Measurements from ENCODE around the gene MACO1.
"Not testable (repeated sequence)": the region's sequence is repeated elsewhere in the genome, so short reads cannot be mapped to it uniquely, and the experiment has no call there.

MACO1 gene

DNA sequence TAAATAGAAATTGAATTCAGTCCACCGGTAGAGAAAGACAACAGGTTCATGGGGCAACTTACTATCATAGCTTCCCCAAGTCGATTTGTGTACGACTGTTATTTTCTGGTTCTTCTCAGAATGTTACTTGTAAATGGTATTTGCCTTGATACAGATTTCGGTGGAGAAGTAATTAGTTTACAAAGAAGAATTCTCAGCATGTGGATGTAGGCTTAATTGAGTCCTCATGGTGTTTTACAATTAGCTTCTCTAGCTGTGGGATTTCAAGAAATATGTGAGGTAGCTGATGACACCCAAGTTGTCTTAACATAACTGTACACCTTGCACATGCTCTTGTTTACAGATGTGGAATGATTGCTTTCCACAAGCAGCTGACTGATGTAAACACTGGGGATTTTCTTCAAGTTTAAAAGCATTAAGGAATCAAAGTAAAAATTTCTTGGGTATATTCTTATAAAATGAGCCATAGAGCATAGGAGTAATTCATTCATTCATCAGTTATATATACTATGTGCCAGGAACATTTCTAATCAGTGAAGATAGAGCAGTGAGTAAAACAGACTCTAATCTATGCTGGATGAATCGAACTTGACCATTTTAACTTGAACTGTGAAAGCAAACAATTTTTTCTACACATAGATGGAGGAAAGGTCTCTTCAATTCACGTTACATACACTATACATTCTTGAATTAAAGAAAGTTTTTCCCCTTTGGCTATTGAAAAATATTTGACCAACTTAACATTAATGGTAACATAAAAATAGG, 1.4 kb downstream of the MACO1 start:
- no peaks in the 10 kb centered on the region for H3K27me3 Mint-ChIP-seq (ENCODE audit: low read depth)
- peak overlapping the region; percentile 86 for H3K4me3 Mint-ChIP-seq
- peaks cover 16% of the 10 kb centered on the region for H3K36me3 Mint-ChIP-seq (ENCODE audit: low read depth)
- no peak for DNase-seq (ENCODE audit: low spot score)
- H3K4me1 Mint-ChIP-seq (ENCODE audit: low read depth): peaks cover 58% of the 10 kb centered on the region
- H3K27ac Mint-ChIP-seq: peak overlapping the region; percentile 82
- H3K9me3 Mint-ChIP-seq: no peaks in the 10 kb centered on the region

DNA sequence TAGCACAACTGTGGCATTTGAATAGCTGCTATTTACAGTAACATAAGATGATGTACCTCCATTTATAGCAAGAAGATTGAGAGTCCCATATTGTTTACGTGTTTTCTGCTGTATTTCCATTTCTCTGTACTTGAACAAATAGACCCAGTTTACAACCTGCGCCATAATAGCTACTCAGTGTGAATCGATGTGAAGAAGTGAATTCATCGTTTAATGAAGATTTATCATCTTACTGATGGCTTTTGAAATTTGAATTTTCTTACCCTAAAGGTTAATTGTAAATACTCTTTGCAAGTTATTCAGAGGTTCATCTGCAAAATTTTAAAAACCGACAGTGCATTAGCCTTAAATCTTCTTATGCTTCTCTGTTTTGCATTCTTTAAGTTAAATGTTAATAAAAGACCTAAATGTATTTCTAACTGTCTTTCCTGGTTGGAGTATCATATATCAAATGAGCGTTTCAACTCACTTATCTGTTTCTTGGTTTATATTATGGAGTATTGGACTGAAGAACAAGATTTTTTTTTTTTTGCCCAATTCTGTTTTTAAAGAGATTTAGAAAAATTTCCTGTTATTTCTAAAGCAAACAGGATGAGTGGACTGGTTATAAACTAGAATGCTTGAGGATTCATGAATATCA, 2.2 kb downstream of the MACO1 start:
- Mint-ChIP-seq H3K27ac (no peak overlapping the region), H3K4me1 (ENCODE audit: low read depth) (peaks cover 58% of the 10 kb centered on the region), H3K27me3 (ENCODE audit: low read depth) (no peaks in the 10 kb centered on the region), H3K9me3 (no peaks in the 10 kb centered on the region), H3K36me3 (ENCODE audit: low read depth) (peaks cover 16% of the 10 kb centered on the region), H3K4me3 (peak overlapping the region; percentile 86)
- DNase-seq (ENCODE audit: low spot score): no peak

DNA sequence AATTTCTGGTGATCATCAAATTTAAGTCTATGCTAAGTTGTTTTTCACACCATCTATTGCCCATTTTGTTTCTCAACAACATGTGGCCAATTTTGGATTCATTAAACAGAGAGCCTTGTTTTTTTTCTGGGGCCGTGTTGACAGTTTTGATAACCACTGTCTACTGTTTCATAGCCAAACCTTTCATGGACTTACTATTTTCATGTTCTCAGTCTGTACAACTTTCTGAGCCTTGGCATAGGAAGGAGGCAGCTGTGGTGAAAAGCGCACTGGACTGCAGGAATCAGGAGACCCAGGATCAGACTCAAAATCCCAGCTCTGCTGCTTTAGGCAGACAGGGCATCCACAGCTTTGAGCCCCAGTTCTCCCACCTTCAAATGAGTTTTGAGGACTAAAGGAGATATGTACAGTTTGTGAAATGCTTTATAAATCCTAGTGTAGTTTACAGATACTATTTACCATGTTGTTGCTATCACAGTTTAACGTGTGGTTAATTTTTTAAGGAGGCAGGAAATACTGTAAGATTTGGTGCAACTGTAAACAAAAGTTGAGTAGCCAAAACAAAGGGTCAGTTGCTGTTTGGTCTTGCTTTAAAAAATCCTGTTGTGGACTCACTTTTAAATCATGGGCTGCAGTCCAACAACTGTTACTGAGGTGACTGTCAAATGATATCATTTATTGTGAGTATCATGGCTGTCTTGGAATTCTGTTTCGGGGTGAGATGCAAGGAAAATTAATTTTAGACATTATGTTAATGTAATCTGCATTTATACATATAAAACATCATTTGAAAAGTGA, 2.9 kb downstream of the MACO1 start:
- no peak overlapping the region for H3K27ac Mint-ChIP-seq
- H3K9me3 Mint-ChIP-seq: no peaks in the 10 kb centered on the region
- DNase-seq (ENCODE audit: low spot score): no peak
- peaks cover 58% of the 10 kb centered on the region for H3K4me1 Mint-ChIP-seq (ENCODE audit: low read depth)
- H3K4me3 Mint-ChIP-seq: peak overlapping the region; percentile 14
- peaks cover 16% of the 10 kb centered on the region for H3K36me3 Mint-ChIP-seq (ENCODE audit: low read depth)
- H3K27me3 Mint-ChIP-seq (ENCODE audit: low read depth): no peaks in the 10 kb centered on the region

DNA sequence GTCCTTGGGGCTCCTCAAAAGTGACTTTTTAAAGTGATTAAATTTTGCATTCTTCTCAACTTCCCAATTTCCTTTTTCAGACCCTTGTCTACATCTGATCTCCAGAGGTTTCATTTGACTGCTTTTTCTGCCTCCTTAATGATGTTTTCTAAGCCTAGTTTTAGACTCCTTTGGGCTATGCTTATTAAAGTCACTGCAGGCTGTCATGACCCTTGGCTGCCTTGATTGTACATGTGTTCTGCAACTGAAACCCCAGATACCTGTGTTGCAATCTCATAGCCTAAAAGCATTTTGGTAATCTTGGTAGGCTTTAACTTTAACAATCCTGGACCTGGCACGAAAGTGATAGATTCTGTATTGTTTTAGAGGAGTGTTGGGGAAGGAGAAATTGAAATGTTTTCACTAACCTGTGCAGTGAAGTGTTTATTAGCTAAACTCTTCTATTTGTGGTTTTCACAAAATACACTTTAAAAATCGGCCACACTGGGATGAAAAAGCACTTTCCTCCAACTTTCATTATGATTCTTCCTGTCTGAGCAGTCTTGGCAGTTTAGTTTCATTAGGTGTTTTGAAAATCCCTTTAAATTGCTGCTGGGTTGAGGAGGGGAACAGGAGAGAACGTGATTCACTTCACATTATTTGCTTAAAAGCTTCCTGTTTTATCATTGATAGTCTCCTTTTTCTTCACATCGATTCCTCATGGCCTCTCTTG, 4.9 kb downstream of the MACO1 start:
- Mint-ChIP-seq H3K9me3 (no peaks in the 10 kb centered on the region), H3K27me3 (ENCODE audit: low read depth) (no peaks in the 10 kb centered on the region), H3K4me1 (ENCODE audit: low read depth) (peaks cover 52% of the 10 kb centered on the region), H3K27ac (peak overlapping the region; percentile 73), H3K4me3 (peak overlapping the region; percentile 72), H3K36me3 (ENCODE audit: low read depth) (peaks cover 16% of the 10 kb centered on the region)
- no peak for DNase-seq (ENCODE audit: low spot score)

DNA sequence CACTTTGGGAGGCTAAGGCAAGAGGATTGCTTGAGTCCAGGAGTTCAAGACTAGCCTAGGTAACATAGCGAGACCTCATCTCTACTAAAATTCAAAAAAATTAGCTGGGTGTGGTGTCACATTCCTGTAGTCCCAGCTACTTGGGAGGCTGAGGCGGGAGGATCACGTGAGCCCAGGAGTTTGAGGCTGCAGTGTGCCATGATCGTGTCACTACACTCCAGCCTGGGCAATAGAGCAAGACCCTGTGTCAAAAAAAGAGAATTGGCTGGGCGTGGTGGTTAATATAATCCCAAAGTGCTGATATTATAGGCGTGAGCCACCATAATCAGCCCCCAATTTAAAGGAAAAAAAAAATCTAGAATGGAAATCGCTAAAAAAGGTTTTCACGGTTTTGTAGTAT, 7.0 kb downstream of the MACO1 start:
- H3K36me3 Mint-ChIP-seq (ENCODE audit: low read depth): peaks cover 9% of the 10 kb centered on the region
- H3K9me3 Mint-ChIP-seq: no peaks in the 10 kb centered on the region
- no peak overlapping the region for H3K27ac Mint-ChIP-seq
- no peak overlapping the region for H3K4me3 Mint-ChIP-seq
- no peaks in the 10 kb centered on the region for H3K27me3 Mint-ChIP-seq (ENCODE audit: low read depth)
- no peak for DNase-seq (ENCODE audit: low spot score)
- H3K4me1 Mint-ChIP-seq (ENCODE audit: low read depth): peaks cover 40% of the 10 kb centered on the region

DNA sequence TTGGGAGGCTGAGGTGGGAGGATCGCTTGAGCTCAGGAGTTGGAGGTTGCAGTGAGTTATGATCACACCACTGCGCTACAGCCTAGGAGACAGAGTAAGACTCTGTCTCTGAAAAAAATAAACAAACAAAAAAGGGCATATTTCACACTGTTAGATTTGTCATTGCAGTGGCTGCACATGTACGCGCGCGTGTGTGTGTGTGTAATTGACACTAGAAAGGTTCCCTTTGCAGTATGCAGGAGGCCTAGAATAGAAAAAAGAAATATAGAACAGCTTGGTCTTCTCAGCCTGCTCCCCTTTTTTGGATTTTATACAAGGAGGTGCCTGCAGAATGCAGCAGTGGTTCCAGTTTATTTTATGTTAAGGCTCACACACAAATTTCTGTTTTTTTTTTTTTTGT, 8.6 kb downstream of the MACO1 start:
- DNase-seq (ENCODE audit: low spot score): no peak
- Mint-ChIP-seq H3K27ac (no peak overlapping the region), H3K9me3 (no peaks in the 10 kb centered on the region), H3K27me3 (ENCODE audit: low read depth) (no peaks in the 10 kb centered on the region), H3K4me1 (ENCODE audit: low read depth) (peaks cover 31% of the 10 kb centered on the region), H3K36me3 (ENCODE audit: low read depth) (peaks cover 9% of the 10 kb centered on the region), H3K4me3 (no peak overlapping the region)

DNA sequence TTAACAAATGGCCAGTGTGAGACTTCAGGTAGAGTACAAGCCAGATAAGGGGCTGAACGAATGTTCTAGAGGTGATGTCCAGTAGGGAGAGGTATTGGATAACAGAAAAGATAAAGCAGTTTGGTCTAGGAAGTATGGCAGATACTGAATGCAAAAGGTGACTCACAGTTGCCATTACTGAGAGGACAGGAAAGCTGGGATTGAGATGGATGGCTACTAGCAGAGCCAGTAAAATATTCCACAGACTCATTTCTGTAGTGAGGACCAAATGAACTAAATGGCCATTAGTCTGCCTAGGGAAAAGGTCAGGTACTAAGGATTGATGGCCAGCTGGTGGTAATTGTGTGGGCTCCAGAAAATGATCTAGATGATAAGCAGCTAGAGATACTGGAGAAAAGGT, 11.5 kb downstream of the MACO1 start:
- no peaks in the 10 kb centered on the region for H3K9me3 Mint-ChIP-seq
- DNase-seq (ENCODE audit: low spot score): no peak
- H3K4me1 Mint-ChIP-seq (ENCODE audit: low read depth): peaks cover 16% of the 10 kb centered on the region
- no peaks in the 10 kb centered on the region for H3K27me3 Mint-ChIP-seq (ENCODE audit: low read depth)
- no peak overlapping the region for H3K4me3 Mint-ChIP-seq
- H3K36me3 Mint-ChIP-seq (ENCODE audit: low read depth): peaks cover 12% of the 10 kb centered on the region
- no peak overlapping the region for H3K27ac Mint-ChIP-seq

DNA sequence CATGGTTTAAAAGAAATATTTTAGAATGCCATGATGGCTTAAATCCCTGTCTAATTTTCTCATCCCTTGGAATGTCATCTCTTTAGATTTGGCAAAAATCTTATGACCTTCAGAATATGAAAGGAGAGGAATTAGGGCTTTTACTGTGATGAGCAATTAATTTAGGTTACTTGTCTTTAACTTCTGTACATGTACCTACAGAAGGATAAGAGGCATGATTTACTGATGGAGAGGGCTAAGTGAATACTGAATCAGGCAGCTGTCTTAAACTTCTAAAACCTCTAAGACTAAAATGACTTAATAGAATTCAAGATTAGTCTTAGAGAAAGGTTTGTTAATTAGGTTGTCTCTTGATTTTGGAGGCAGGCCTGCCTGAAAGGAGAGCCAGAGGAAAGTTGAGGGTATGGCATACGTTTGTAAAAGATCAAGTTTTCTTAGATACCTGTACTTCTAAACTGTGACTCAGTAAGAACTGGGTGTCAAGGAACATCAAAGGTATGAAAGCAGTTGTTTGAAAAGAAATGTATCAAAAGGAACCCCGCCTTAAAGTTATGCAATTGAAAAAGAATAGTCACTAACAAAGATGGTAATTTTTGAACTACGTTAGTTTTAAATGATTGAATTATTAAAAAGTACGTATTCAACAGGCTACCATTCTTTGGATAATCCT, 12.5 kb downstream of the MACO1 start:
- H3K27ac Mint-ChIP-seq: no peak overlapping the region
- H3K9me3 Mint-ChIP-seq: no peaks in the 10 kb centered on the region
- DNase-seq (ENCODE audit: low spot score): no peak
- H3K27me3 Mint-ChIP-seq (ENCODE audit: low read depth): no peaks in the 10 kb centered on the region
- peaks cover 25% of the 10 kb centered on the region for H3K4me1 Mint-ChIP-seq (ENCODE audit: low read depth)
- H3K4me3 Mint-ChIP-seq: no peak overlapping the region
- H3K36me3 Mint-ChIP-seq (ENCODE audit: low read depth): peaks cover 19% of the 10 kb centered on the region

DNA sequence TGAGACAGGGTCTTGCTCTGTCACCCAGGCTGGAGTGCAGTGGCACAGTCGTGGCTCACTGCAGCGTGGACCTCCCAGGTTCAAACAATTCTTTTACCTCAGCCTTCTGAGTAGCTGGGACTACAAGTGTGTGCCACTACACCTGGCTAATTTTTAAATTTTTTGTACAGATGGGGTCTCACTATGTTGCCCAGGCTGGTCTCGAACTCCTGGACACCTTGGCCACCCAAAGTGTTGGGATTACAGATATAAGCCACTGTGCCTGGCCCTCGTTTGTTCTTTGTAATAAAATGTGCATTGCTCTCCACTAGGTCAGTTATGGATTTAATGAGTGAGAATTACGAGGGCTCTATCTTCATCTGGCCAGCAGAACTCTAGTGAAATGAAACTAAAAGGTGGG, 13.9 kb downstream of the MACO1 start:
- Mint-ChIP-seq H3K36me3 (ENCODE audit: low read depth) (peaks cover 22% of the 10 kb centered on the region), H3K4me1 (ENCODE audit: low read depth) (peaks cover 25% of the 10 kb centered on the region)
- DNase-seq (ENCODE audit: low spot score); H3K27ac Mint-ChIP-seq; H3K9me3 Mint-ChIP-seq; H3K4me3 Mint-ChIP-seq; H3K27me3 Mint-ChIP-seq (ENCODE audit: low read depth): not testable (repeated sequence)

DNA sequence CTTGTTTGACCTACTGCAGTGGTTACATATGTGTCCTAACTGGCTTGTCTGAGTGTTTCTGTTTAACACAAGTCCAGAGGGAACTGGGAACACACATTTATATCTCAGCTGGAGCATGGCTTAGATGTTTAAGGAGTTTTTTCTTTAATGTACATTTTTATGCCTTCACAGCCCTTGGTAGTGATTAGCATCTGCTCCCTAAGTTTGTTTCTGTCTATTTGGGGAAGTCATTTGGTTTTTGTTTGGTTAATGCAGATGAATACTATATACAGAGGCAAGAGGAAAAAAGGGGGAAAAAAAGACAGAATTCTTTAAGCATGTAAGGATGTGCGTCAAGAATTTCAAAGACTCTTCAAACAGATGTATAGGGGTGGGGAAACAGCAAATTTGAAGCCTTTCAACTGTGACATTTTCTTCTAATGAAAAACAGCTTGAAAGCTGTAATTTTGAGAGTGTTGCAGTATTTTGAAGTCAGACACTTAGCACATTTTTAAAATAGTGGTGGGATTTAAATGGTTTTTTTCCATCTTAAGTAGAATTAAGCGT, 15.4 kb downstream of the MACO1 start:
- Mint-ChIP-seq H3K9me3 (no peaks in the 10 kb centered on the region), H3K36me3 (ENCODE audit: low read depth) (peaks cover 24% of the 10 kb centered on the region), H3K27ac (no peak overlapping the region), H3K4me1 (ENCODE audit: low read depth) (peaks cover 27% of the 10 kb centered on the region), H3K27me3 (ENCODE audit: low read depth) (no peaks in the 10 kb centered on the region), H3K4me3 (peak overlapping the region; percentile 28)
- no peak for DNase-seq (ENCODE audit: low spot score)

DNA sequence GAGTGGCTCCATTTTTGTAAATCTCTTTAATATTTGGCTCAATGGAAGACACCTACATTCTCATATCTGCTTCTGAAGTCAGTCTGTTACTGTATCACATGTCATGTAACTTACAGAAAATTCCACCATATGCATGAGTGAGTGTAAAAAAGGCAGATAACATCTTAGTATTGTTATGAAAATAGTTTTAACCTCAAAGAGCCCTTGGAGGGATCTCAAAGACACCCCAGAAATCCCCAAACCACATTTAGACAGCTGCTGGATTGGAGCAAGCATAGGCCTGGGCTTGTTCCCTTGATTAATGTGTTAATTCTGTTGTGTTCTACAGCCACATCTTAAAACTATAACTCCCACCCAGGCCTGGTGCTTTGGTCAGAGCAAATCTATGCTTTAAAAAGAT, 16.9 kb downstream of the MACO1 start:
- H3K4me1 Mint-ChIP-seq (ENCODE audit: low read depth): peaks cover 27% of the 10 kb centered on the region
- H3K27ac Mint-ChIP-seq: peak overlapping the region; percentile 71
- no peaks in the 10 kb centered on the region for H3K9me3 Mint-ChIP-seq
- peaks cover 29% of the 10 kb centered on the region for H3K36me3 Mint-ChIP-seq (ENCODE audit: low read depth)
- no peak overlapping the region for H3K4me3 Mint-ChIP-seq
- H3K27me3 Mint-ChIP-seq (ENCODE audit: low read depth): no peaks in the 10 kb centered on the region
- DNase-seq (ENCODE audit: low spot score): peak; percentile 52

DNA sequence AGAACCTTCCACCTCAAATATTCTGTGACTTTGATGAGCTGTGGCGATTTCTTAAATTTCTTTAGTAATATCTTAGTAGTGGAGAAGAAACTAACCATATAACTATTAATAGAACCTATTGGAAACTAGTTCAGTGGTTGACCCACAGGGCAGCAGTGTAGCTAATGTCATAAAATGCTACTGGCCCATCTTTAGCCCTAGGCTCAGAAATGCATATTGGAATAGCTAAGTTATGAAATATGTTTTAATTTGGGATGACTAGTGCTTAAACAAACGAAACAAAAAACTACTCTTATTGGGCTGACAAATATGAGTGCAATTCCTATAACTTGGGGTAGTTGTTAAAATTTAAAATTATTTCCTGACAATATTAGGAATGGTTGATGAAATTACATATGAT, 20.2 kb downstream of the MACO1 start:
- Mint-ChIP-seq H3K27me3 (ENCODE audit: low read depth) (no peaks in the 10 kb centered on the region), H3K9me3 (no peaks in the 10 kb centered on the region), H3K36me3 (ENCODE audit: low read depth) (peaks cover 33% of the 10 kb centered on the region), H3K4me3 (no peak overlapping the region), H3K4me1 (ENCODE audit: low read depth) (peaks cover 20% of the 10 kb centered on the region), H3K27ac (no peak overlapping the region)
- DNase-seq (ENCODE audit: low spot score): no peak

DNA sequence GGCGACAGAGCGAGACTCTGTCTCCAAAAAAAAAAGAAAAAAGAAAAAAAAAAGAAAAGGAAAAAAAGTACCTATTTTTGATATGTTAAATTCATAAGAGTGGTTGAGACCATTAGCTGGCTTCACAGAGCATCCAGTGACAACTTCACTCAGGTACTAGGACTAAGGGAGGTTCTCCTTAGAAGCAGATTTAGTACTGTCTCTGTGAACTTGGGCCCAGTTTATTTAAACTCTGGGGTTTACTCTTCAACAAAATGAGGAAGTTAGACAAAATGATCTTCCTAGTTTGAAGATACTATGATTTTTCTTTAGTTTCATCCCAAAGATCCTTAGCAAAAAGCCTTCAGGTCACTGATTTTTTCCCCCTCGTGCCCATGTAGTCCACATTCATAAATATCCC, 21.2 kb downstream of the MACO1 start:
- H3K27ac Mint-ChIP-seq: no peak overlapping the region
- no peaks in the 10 kb centered on the region for H3K27me3 Mint-ChIP-seq (ENCODE audit: low read depth)
- H3K4me1 Mint-ChIP-seq (ENCODE audit: low read depth): peaks cover 14% of the 10 kb centered on the region
- no peak for DNase-seq (ENCODE audit: low spot score)
- H3K4me3 Mint-ChIP-seq: no peak overlapping the region
- H3K9me3 Mint-ChIP-seq: no peaks in the 10 kb centered on the region
- peaks cover 36% of the 10 kb centered on the region for H3K36me3 Mint-ChIP-seq (ENCODE audit: low read depth)
